Erythroblast (primary cell): ENCODE results near the gene SLC12A5.

Experiments
- DNase-seq, 2 experiments: peaks; one replicate each; lab custom pipeline; 2025; lab: John Stamatoyannopoulos, UW
- GATA1 ChIP-seq: IDR thresholded peaks from 2 replicates; pipeline ENCODE4 v1.6.1; 2011; ENCODE audit warnings: low read depth, mild to moderate bottlenecking, control low read depth, low read length, moderate library complexity
- POLR2A ChIP-seq: IDR thresholded peaks from 2 replicates; pipeline ENCODE4 v1.6.1; 2011; ENCODE audit warnings: mild to moderate bottlenecking, low read length

SLC12A5 gene

GRCh38 chr20:46012921-46013320 is 16.1 kb upstream of the SLC12A5 start:
- TF ChIP-seq GATA1 (no peak), POLR2A (no peak)
- DNase-seq, result no peak

- TF ChIP-seq POLR2A, result no peak
- TF ChIP-seq GATA1, result no peak
- DNase-seq, result no peak
These were observed 15.6 kb upstream of the SLC12A5 start for GRCh38 chr20:46013322-46013828.

- DNase-seq, result peak; percentile 70 to 79
- TF ChIP-seq POLR2A, result no peak
- no peak for TF ChIP-seq GATA1
These were observed 15.0 kb upstream of the SLC12A5 start for GRCh38 chr20:46013829-46014516.

- no peak for DNase-seq
- TF ChIP-seq GATA1 (no peak), POLR2A (no peak)
These were observed 14.3 kb upstream of the SLC12A5 start for GRCh38 chr20:46014517-46015396.

- no peak for DNase-seq
- TF ChIP-seq GATA1, result no peak
- no peak for TF ChIP-seq POLR2A
These were observed 11.7 kb upstream of the SLC12A5 start for GRCh38 chr20:46017272-46017671.

GRCh38 chr20:46018112-46018511 is 10.9 kb upstream of the SLC12A5 start:
- TF ChIP-seq POLR2A, result no peak
- no peak for TF ChIP-seq GATA1
- no peak for DNase-seq

- TF ChIP-seq GATA1 (no peak), POLR2A (no peak)
- no peak for DNase-seq
These were observed 10.4 kb upstream of the SLC12A5 start for GRCh38 chr20:46018611-46019010.

- DNase-seq, result no peak
- no peak for TF ChIP-seq GATA1
- no peak for TF ChIP-seq POLR2A
These were observed 8.5 kb upstream of the SLC12A5 start for GRCh38 chr20:46020555-46020954.

GRCh38 chr20:46021361-46022359 is 7.4 kb upstream of the SLC12A5 start:
- DNase-seq, result peak; percentile 50 to 54
- TF ChIP-seq POLR2A (no peak), GATA1 (no peak)

- no peak for TF ChIP-seq GATA1
- TF ChIP-seq POLR2A, result no peak
- peak; percentile 63 to 82 for DNase-seq
These were observed 6.4 kb upstream of the SLC12A5 start for GRCh38 chr20:46022411-46023147.

GRCh38 chr20:46023148-46023484 is 5.9 kb upstream of the SLC12A5 start:
- no peak for DNase-seq
- TF ChIP-seq POLR2A (no peak), GATA1 (no peak)

GRCh38 chr20:46023999-46024398 is 5.0 kb upstream of the SLC12A5 start:
- no peak for TF ChIP-seq GATA1
- no peak for TF ChIP-seq POLR2A
- DNase-seq, result no peak

- DNase-seq, result no peak
- TF ChIP-seq GATA1 (no peak), POLR2A (no peak)
These were observed 3.6 kb upstream of the SLC12A5 start for GRCh38 chr20:46025376-46025783.
